GM23338 (cell line): ENCODE results near the gene TMEM225B. TPM values are rescaled to one million over a fixed set of nuclear protein-coding genes. Genes with fewer than 3 reads are reported as not detected.

Experiments used
- ATAC-seq: fragments of 200-7000 bp; cut with Tn5 transposase; 3 replicates; pipeline ENCODE4 v1.9.1; 2020
- DNase-seq: peaks from one replicate; pipeline ENCODE4 v3.0.0-alpha.2; 2015; ENCODE audit warnings: low spot score
- H2AFZ ChIP-seq: fragments of 200-600 bp; sonication (generic); 2 replicates; pipeline ENCODE4 v1.8.0; 2016; ENCODE audit warnings: antibody characterized with exemption, mild to moderate bottlenecking, moderate library complexity
- H3F3A ChIP-seq: fragments of 200-600 bp; sonication (generic); replicated peaks from 2 replicates; pipeline ENCODE4 v1.8.0; 2017; ENCODE audit warnings: antibody characterized with exemption, mixed run types, low read depth
- H3K27ac ChIP-seq: fragments of 200-600 bp; sonication (generic); 2 replicates; pipeline ENCODE4 v1.6.1; 2016; ENCODE audit warnings: low read depth
- H3K27me3 ChIP-seq: fragments of 200-600 bp; sonication (generic); 2 replicates; pipeline ENCODE4 v1.8.0; 2016; ENCODE audit warnings: mild to moderate bottlenecking, mixed run types, moderate library complexity; ENCODE audit not compliant: insufficient read depth
- H3K36me3 ChIP-seq: fragments of 200-600 bp; sonication (generic); 2 replicates; pipeline ENCODE4 v1.8.0; 2016; ENCODE audit warnings: mild to moderate bottlenecking; ENCODE audit not compliant: insufficient read depth
- H3K4me1 ChIP-seq: fragments of 200-600 bp; sonication (generic); 2 replicates; pipeline ENCODE4 v1.8.0; 2016; ENCODE audit warnings: mild to moderate bottlenecking, moderate library complexity; ENCODE audit not compliant: insufficient read depth
- H3K4me2 ChIP-seq: fragments of 200-600 bp; sonication (generic); 2 replicates; pipeline ENCODE4 v1.7.1; 2017; ENCODE audit warnings: mixed run types
- H3K4me3 ChIP-seq: fragments of 200-600 bp; sonication (generic); 2 replicates; pipeline ENCODE4 v1.6.1; 2016; ENCODE audit warnings: mixed run types
- H3K79me2 ChIP-seq: fragments of 200-600 bp; sonication (generic); replicated peaks from 2 replicates; pipeline ENCODE4 v1.8.0; 2017; ENCODE audit warnings: mild to moderate bottlenecking; ENCODE audit not compliant: insufficient read depth
- H3K9me2 ChIP-seq: fragments of 200-600 bp; sonication (generic); 2 replicates; pipeline ENCODE4 v1.8.0; 2017; ENCODE audit not compliant: insufficient read depth
- H4K20me1 ChIP-seq: fragments of 200-600 bp; sonication (generic); replicated peaks from 2 replicates; pipeline ENCODE4 v1.8.0; 2017; ENCODE audit warnings: mild to moderate bottlenecking; ENCODE audit not compliant: insufficient read depth
- H3K27ac Mint-ChIP-seq: 2 replicates; pipeline ENCODE4 v1.8.0; 2020; ENCODE audit warnings: inconsistent platforms, mild to moderate bottlenecking, moderate library complexity, mixed read lengths
- H3K27me3 Mint-ChIP-seq: 3 replicates; pipeline ENCODE4 v1.8.0; 2022; ENCODE audit warnings: low read depth, mild to moderate bottlenecking, moderate library complexity, mixed read lengths, inconsistent platforms; ENCODE audit not compliant: insufficient read depth, poor library complexity
- H3K36me3 Mint-ChIP-seq: 3 replicates; pipeline ENCODE4 v1.8.0; 2021; ENCODE audit warnings: low read depth, mild to moderate bottlenecking, inconsistent platforms, moderate library complexity, mixed read lengths
- H3K4me1 Mint-ChIP-seq: 3 replicates; pipeline ENCODE4 v1.8.0; 2020; ENCODE audit warnings: mild to moderate bottlenecking, inconsistent platforms, mixed read lengths
- H3K4me3 Mint-ChIP-seq: 3 replicates; pipeline ENCODE4 v1.8.0; 2021; ENCODE audit warnings: moderate library complexity, mild to moderate bottlenecking, inconsistent platforms, mixed read lengths
- H3K9me3 Mint-ChIP-seq: 3 replicates; pipeline ENCODE4 v1.8.0; 2020; ENCODE audit warnings: moderate library complexity, mild to moderate bottlenecking, inconsistent platforms, mixed read lengths
- CREB1 ChIP-seq: fragments of 250-450 bp; sonication (Bioruptor Pico); IDR thresholded peaks from 2 replicates; pipeline ENCODE4 v1.5.0; 2020; ENCODE audit warnings: low read depth, mild to moderate bottlenecking, moderate library complexity
- EZH2 ChIP-seq: fragments of 200-600 bp; sonication (generic); IDR thresholded peaks from one replicate; pipeline ENCODE4 v1.8.0; 2017; ENCODE audit warnings: antibody characterized with exemption, mild to moderate bottlenecking, low read depth; ENCODE audit not compliant: unreplicated experiment
- JUNB ChIP-seq: IDR thresholded peaks from one replicate; pipeline ENCODE4 v1.6.1; 2016; ENCODE audit warnings: antibody characterized with exemption; ENCODE audit not compliant: unreplicated experiment
- POLR2AphosphoS5 ChIP-seq: IDR thresholded peaks from 2 replicates; pipeline ENCODE4 v1.6.1; 2016; ENCODE audit warnings: antibody characterized with exemption, low read depth
- REST ChIP-seq: IDR thresholded peaks from one replicate; pipeline ENCODE4 v1.6.1; 2018; ENCODE audit warnings: antibody characterized with exemption; ENCODE audit not compliant: unreplicated experiment
- STAT1 ChIP-seq: IDR thresholded peaks from one replicate; pipeline ENCODE4 v1.6.1; 2016; ENCODE audit warnings: antibody characterized with exemption; ENCODE audit not compliant: unreplicated experiment
- ZNF114 ChIP-seq: fragments of 250-450 bp; sonication (Bioruptor Pico); IDR thresholded peaks from 2 replicates; pipeline ENCODE4 v1.5.0; 2020; ENCODE audit warnings: mild to moderate bottlenecking, moderate library complexity
- ZNF331 ChIP-seq: fragments of 250-450 bp; sonication (Bioruptor Pico); IDR thresholded peaks from 2 replicates; pipeline ENCODE4 v1.5.0; 2020; ENCODE audit warnings: low read depth, mild to moderate bottlenecking, moderate library complexity
- ZNF462 ChIP-seq: fragments of 250-450 bp; sonication (Bioruptor Pico); IDR thresholded peaks from 2 replicates; pipeline ENCODE4 v1.5.0; 2020; ENCODE audit warnings: mild to moderate bottlenecking, moderate library complexity
- polyA plus RNA-seq: library from polyadenylated mRNA; unstranded; fragments of >200 nt; fragmentation: Nextera tagmentation; extraction: Ambion mirVana; gene quantifications from 2 replicates; pipeline ENCODE4 v1.2.1, GENCODE V29; 2016
- total RNA-seq: library from RNA; depleted of rRNA; stranded (reverse); fragments of >200 nt; shearing (Covaris generic); gene quantifications from 2 replicates; pipeline ENCODE4 v1.2.3, GENCODE V29; 2014
- TF ChIP-seq, protein P1 (sequence below): IDR thresholded peaks from 2 replicates; pipeline ENCODE4 v1.6.1; 2016; ENCODE audit warnings: antibody characterized with exemption

The TMEM225B gene
- total and polyA plus RNA-seq, 2 experiments from 2014 or later = 0.45 TPM; not detected in 1

GRCh38 chr7:99614495-99614894 is 16.4 kb downstream of the TMEM225B start:
- Histone ChIP-seq H3K36me3 (peaks cover 10% of the 10 kb centered on the region), H3K4me3 (no peak overlapping the region), H3K9me2 (no peaks in the 10 kb centered on the region), H3K79me2 (peaks cover 20% of the 10 kb centered on the region), H3K27ac (no peak overlapping the region), H3K4me1 (peaks cover 5% of the 10 kb centered on the region; the same call in 1 of the 2 replicates), H2AFZ (no peak overlapping the region), H3F3A (no peaks in the 10 kb centered on the region), H3K27me3 (no peaks in the 10 kb centered on the region), H4K20me1 (no peaks in the 10 kb centered on the region), H3K4me2 (no peak overlapping the region)
- H3K9me3 Mint-ChIP-seq = no peaks in the 10 kb centered on the region; the same call in 2 of the 3 replicates
- H3K27ac Mint-ChIP-seq = no peak overlapping the region
- H3K27me3 Mint-ChIP-seq = peaks cover 8% of the 10 kb centered on the region
- peaks cover 16% of the 10 kb centered on the region for H3K36me3 Mint-ChIP-seq
- ATAC-seq = no peak
- no peak overlapping the region for H3K4me3 Mint-ChIP-seq
- TF ChIP-seq CREB1 (CRISPR knock-in tag) = no peak
- TF ChIP-seq STAT1 = no peak
- TF ChIP-seq ZNF462 (CRISPR knock-in tag) = no peak
- no peak for TF ChIP-seq JUNB
- no peak for TF ChIP-seq ZNF331 (CRISPR knock-in tag)
- no peak for TF ChIP-seq EZH2
- TF ChIP-seq ZNF114 (CRISPR knock-in tag) = no peak
- TF ChIP-seq POLR2AphosphoS5 = no peak
- TF ChIP-seq REST = no peak
- TF ChIP-seq, protein P1, sequence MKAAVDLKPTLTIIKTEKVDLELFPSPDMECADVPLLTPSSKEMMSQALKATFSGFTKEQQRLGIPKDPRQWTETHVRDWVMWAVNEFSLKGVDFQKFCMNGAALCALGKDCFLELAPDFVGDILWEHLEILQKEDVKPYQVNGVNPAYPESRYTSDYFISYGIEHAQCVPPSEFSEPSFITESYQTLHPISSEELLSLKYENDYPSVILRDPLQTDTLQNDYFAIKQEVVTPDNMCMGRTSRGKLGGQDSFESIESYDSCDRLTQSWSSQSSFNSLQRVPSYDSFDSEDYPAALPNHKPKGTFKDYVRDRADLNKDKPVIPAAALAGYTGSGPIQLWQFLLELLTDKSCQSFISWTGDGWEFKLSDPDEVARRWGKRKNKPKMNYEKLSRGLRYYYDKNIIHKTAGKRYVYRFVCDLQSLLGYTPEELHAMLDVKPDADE = no peak
- no peak for DNase-seq
- peaks cover 9% of the 10 kb centered on the region for H3K4me1 Mint-ChIP-seq
